ENCODE data around the gene MAN1B1. TPM values are rescaled to one million over a fixed set of nuclear protein-coding genes. Genes with fewer than 3 reads are reported as not detected.
A peak's percentile ranks its signal among the peaks of the same experiment; 100 is the strongest.

Gene MAN1B1
- polyA plus RNA-seq, 6 donors from 2014 or later = 19.6 to 30.4 (median 24.3) TPM

DNA sequence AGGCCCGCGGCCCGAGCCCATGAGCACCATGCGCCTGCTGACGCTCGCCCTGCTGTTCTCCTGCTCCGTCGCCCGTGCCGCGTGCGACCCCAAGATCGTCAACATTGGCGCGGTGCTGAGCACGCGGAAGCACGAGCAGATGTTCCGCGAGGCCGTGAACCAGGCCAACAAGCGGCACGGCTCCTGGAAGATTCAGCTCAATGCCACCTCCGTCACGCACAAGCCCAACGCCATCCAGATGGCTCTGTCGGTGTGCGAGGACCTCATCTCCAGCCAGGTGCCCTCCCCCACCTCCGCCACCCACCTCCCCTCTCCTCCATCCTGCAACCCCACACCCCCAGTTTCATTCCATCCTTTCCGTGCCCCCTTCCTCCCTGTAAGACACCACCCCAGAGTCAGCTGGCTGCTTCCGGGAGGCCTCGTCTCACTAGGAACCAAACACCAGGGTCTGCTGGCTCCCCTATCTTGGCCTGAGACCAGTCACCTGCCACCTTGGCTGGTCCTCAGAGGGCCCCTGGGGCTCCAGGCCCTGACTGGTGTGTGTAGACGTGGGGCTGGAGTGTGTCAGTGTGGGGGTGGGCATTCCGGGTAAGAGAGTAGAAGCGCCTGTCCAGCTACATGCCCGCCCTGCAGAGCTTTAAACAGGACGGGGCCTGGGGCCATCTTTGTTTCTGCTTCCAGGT lies 52.8 kb downstream of the MAN1B1 start:
- peaks cover 9 to 16% (median 11%) of the 10 kb centered on the region in 3 donors for H3K4me1 Mint-ChIP-seq
- H3K27me3 Mint-ChIP-seq = peaks cover 32 to 86% (median 70%) of the 10 kb centered on the region in 3 donors
- H3K36me3 Mint-ChIP-seq = peaks cover 0 to 8% of the 10 kb centered on the region in 2 donors
- peak; percentile 30 to 31 for ATAC-seq (ENCODE audit: low read depth in 2 of 2)
- DNase-seq = no peak
- peak overlapping the region in 2 of 8 donors; percentile 20 to 62 for H3K4me3 Mint-ChIP-seq
- H3K27ac Mint-ChIP-seq = peak overlapping the region in 1 of 6 donors; percentile 56
- H3K9me3 Mint-ChIP-seq = no peaks in the 10 kb centered on the region

DNA sequence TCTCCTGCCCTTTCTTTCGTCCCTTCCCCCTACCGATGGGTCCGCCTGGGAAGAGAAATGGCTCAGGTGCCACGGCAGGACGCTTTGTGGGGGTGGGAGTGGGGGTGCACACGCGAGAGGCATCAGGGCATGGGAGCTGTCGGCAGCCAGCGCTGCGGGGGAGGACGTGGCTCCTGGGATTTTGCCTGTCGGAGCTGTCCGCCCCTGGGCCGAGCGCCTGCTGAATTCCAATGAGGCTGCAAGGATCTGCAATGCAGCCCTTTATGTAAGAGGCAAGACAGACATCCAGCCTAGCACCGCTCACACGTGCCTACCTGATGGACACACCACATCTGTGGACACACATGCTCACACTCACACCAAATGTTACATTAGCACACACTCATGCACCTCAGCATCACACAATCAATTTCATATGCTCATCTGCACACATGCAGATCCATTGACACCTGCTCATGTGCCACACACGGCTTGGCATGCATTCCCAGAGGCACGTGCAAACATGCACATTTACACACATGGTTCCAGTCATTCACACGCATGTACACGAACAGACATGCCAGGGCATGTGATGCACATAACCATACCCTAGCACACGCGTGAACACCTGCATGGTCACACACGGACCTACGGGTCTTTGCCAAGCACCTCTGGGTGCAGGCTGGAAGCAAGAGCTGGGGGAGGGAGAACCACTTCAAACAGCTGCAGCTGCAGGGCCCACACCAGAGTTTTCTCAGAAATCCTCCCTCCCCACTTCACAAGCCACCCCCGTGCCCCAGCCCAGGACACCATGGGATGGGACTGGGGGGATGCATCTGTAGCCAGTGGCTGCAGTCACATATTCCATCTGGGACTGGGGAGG lies 53.6 kb downstream of the MAN1B1 start:
- no peak for DNase-seq
- Mint-ChIP-seq H3K9me3 (no peaks in the 10 kb centered on the region), H3K4me1 (peaks cover 9 to 16% (median 11%) of the 10 kb centered on the region in 3 donors), H3K27me3 (peaks cover 32 to 82% (median 70%) of the 10 kb centered on the region in 3 donors), H3K36me3 (peaks cover 0 to 8% of the 10 kb centered on the region in 2 donors), H3K27ac (no peak overlapping the region), H3K4me3 (peak overlapping the region in 3 of 8 donors; percentile 20 to 62 (median 30))
- ATAC-seq (ENCODE audit: low read depth in 2 of 2) = no peak

DNA sequence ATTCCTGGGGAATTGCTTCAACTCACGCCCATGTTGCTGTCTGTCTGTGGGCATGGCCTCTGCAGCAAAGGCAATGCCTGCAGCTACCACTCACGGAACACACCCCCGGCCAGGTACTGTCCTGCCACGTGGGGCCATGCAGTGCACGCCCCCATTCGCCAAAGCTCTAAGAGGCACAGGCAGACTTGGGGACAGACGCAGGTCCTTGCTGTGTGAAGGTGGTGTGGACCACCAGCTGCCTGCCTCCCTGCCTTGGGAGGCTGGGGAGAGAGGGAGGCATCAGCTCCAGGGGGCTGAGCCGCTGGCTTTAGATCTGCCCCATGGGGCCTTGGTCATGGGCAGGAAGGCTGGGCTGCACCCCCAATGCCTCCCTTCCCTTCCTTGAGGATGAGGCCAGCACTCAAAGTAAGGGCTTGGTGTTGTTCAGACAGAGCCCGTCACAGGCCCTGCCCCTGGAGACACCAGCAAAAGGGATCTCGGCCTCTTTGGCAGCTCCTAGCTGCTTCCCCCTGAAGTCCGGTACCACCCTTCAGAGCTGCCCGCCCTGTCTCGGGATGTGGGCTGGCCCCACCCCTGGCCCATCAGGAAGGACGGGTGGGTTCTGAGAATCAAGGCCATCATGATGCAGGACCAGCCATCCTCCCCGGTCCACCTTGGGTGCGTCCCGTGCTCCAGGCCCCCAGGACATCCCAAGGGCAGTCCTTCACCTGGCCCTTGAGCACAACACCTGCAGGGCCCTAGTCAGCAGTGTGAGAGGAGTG lies 54.4 kb downstream of the MAN1B1 start:
- H3K27ac Mint-ChIP-seq = no peak overlapping the region
- H3K9me3 Mint-ChIP-seq = no peaks in the 10 kb centered on the region
- H3K4me3 Mint-ChIP-seq = peak overlapping the region in 1 of 8 donors; percentile 30
- H3K4me1 Mint-ChIP-seq = peaks cover 9 to 12% (median 11%) of the 10 kb centered on the region in 3 donors
- DNase-seq (no peak), ATAC-seq (ENCODE audit: low read depth in 2 of 2) (no peak)
- peaks cover 25 to 75% (median 66%) of the 10 kb centered on the region in 3 donors for H3K27me3 Mint-ChIP-seq
- H3K36me3 Mint-ChIP-seq = peaks cover 0 to 8% of the 10 kb centered on the region in 2 donors

DNA sequence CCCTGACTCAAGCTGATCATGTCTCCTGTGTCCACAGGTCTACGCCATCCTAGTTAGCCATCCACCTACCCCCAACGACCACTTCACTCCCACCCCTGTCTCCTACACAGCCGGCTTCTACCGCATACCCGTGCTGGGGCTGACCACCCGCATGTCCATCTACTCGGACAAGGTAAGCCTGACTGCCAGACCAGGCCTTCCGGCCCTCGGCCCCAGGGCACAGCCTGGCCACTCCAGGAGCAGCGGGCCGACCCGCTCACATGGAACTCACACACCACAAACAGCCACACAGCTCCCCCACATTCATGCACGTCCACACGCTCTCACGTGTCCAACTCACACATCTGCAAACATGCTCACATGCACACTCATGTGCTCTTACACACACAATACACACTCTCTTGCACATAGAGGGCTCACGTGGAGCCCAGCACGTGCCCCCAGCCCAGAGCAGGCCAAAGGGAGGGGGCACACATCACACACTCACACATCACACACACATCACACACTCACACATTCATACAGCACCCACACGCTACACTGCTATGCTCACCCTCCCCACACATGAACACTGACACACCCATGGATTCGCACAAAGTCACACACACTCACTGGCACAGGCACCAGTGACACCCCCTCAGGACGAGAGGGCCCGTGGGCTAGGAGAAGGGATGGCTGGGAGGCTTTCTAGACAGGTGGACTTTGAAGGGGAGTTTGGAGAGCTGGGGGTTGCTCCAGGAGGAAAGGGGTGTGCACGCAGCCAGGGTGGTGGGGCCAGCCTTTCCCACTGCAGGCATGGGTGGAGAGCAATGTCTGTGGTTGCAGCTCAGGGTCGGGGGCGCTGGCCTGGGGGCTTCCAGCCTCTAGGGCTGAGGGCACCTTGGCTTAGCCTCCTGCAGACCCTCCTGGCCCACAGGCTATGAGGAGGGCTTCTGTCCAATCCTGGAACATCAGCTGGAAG lies 55.5 kb downstream of the MAN1B1 start:
- Mint-ChIP-seq H3K4me3 (no peak overlapping the region), H3K4me1 (peaks cover 11 to 13% (median 12%) of the 10 kb centered on the region in 3 donors), H3K27ac (peak overlapping the region in 2 of 6 donors; percentile 82 to 97)

DNA sequence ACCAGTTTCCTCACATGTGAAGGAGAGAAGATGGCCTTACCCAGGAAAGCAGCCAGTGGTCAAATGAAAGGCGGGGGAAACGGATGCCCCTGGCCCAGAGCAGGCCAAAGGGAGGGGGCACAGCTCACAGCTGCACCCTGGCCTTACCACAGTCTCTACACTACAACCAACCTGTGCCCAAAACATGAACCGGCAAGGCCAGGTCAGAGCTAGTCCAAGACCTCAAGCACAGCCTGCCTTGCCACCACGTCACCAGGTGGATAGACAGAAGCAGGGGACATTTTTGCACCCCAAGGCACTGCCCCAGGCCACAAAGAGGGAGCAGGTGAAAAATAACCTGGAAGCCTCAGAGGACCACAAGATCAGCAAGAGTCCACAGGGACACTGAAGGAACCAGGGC lies 56.7 kb downstream of the MAN1B1 start:
- DNase-seq (no peak), ATAC-seq (ENCODE audit: low read depth in 2 of 2) (no peak)
- H3K27ac Mint-ChIP-seq = no peak overlapping the region
- peaks cover 0 to 8% of the 10 kb centered on the region in 2 donors for H3K36me3 Mint-ChIP-seq
- peaks cover 0 to 2% (median 0%) of the 10 kb centered on the region in 7 donors for H3K9me3 Mint-ChIP-seq
- H3K4me1 Mint-ChIP-seq = peaks cover 5 to 8% (median 6%) of the 10 kb centered on the region in 3 donors
- peaks cover 21 to 73% (median 60%) of the 10 kb centered on the region in 3 donors for H3K27me3 Mint-ChIP-seq
- no peak overlapping the region for H3K4me3 Mint-ChIP-seq

More for the DNA sequence above, 55.5 kb downstream of the MAN1B1 start:
- Mint-ChIP-seq H3K9me3 (peaks cover 0 to 2% (median 0%) of the 10 kb centered on the region in 7 donors), H3K36me3 (peaks cover 0 to 8% of the 10 kb centered on the region in 2 donors), H3K27me3 (peaks cover 25 to 76% (median 69%) of the 10 kb centered on the region in 3 donors)
- DNase-seq (no peak), ATAC-seq (ENCODE audit: low read depth in 2 of 2) (no peak)

DNA sequence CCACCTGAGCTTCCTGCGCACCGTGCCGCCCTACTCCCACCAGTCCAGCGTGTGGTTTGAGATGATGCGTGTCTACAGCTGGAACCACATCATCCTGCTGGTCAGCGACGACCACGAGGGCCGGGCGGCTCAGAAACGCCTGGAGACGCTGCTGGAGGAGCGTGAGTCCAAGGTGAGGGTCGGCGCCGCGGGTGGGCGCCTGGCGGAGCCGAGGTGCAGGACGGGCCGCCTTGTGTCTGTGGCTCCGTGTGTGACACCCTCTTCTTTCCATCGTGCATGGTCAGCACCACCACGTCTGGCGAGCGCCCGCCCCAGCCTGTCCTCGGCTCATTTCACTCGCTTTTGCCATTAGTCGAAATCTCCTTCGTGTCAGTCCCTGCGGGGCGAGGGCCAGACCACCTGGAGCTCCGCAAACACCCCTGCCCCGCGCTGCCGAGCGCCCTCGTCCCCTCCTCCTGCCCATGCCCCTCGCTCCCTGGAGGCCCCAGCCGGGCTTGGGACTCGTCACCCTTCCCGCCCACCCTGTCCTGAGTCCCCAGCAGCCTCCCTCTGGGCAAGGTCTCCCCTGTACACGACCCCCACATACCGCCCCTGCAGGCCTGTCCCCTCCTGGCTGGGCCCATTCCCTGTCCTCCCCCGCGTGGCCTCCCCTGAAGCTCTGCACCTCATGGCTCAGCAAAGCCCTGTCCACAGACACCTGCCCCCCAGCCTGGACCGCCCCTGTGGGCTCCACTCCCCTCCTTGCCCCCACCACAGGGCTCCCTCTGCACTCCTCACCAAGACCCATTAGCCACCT lies 59.1 kb downstream of the MAN1B1 start:
- no peak for DNase-seq
- Mint-ChIP-seq H3K4me1 (peaks cover 5 to 9% (median 6%) of the 10 kb centered on the region in 3 donors), H3K27me3 (peaks cover 15 to 57% (median 43%) of the 10 kb centered on the region in 3 donors), H3K27ac (no peak overlapping the region), H3K9me3 (peaks cover 0 to 4% (median 0%) of the 10 kb centered on the region in 7 donors), H3K36me3 (peaks cover 0 to 8% of the 10 kb centered on the region in 2 donors), H3K4me3 (no peak overlapping the region)
- ATAC-seq (ENCODE audit: low read depth in 2 of 2) = no peak

DNA sequence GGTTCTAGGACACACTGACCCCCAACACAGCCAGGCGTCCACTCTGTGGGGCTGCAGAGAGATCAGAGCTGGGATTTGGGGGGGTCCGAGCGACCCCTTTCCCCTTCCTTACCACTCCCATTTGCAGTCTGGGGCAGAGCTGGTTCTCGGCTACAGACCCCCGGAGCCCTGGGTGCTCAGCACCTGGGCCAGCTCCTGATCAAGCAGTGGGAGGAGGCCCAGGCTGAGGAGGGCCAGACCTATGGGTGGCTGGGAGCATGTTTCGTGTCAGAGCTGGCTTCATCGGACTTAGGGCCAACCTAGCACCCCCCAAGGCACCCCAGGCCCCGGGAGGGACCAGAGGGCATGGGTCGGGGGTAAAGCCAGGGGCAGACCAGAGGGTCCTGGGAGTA lies 59.7 kb downstream of the MAN1B1 start:
- Mint-ChIP-seq H3K27me3 (peaks cover 15 to 51% (median 43%) of the 10 kb centered on the region in 3 donors), H3K36me3 (peaks cover 0 to 8% of the 10 kb centered on the region in 2 donors), H3K4me1 (peaks cover 9 to 12% (median 11%) of the 10 kb centered on the region in 3 donors), H3K27ac (no peak overlapping the region), H3K9me3 (peaks cover 0 to 7% (median 0%) of the 10 kb centered on the region in 7 donors), H3K4me3 (no peak overlapping the region)
- no peak for DNase-seq
- no peak for ATAC-seq (ENCODE audit: low read depth in 2 of 2)

DNA sequence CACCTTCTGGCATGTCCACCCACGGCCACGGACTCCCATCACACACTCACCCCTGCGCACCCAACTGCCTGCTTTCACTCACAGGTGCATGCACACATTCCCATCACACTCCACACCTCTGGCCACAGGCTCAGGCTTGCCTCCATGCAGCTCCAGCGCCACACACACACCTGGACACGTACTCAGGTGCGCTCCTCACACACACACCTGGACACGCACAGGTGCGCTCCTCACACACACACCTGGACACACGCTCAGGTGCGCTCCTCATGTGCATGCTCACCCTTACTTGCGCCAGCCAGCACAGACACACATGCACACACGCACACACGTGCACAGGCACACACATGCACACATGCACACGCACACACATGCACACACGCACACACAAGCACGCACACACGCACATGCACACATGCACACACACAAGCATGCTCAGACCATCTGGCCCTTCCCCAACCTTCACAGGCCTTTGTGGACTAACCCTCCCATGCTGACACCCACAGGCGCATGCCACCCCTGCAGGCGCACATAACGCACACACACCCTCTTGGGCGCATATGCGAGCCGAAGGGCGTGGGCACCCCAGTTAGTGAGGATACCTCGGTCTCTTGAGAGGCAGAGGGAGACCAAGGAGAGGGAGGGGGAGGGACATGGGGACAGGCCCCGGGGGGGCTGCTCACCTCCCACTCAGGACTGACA lies 60.5 kb downstream of the MAN1B1 start:
- H3K27me3 Mint-ChIP-seq = peaks cover 12 to 44% (median 36%) of the 10 kb centered on the region in 3 donors
- H3K27ac Mint-ChIP-seq = peak overlapping the region in 1 of 6 donors; percentile 78
- H3K9me3 Mint-ChIP-seq = peaks cover 0 to 8% (median 0%) of the 10 kb centered on the region in 7 donors
- ATAC-seq (ENCODE audit: low read depth in 2 of 2) = no peak
- H3K4me1 Mint-ChIP-seq = peaks cover 8 to 17% (median 12%) of the 10 kb centered on the region in 3 donors
- no peak for DNase-seq
- H3K36me3 Mint-ChIP-seq = peaks cover 0 to 4% of the 10 kb centered on the region in 2 donors
- no peak overlapping the region for H3K4me3 Mint-ChIP-seq

DNA sequence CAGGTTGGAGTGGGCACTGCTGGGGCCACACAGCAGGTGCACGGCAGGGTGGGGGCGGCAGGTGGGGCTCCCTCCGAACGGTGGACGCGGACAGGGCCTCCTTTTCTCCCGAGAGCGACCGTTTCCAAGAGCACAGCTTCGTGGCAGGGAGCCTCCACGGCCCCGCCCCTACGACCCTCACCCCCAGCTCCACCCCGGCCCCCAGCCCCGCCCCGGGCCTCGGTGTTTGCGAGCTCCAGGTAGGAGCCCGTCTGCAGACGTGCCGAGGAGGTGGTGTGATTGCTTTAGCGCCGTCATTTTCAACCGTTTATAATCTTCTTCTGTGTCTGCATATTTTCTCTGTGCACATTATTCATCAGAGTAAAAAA lies 61.0 kb downstream of the MAN1B1 start:
- H3K27ac Mint-ChIP-seq = no peak overlapping the region
- peaks cover 9 to 39% (median 31%) of the 10 kb centered on the region in 3 donors for H3K27me3 Mint-ChIP-seq
- ATAC-seq (ENCODE audit: low read depth in 2 of 2) (no peak), DNase-seq (no peak)
- peaks cover 5 to 17% (median 12%) of the 10 kb centered on the region in 3 donors for H3K4me1 Mint-ChIP-seq
- H3K4me3 Mint-ChIP-seq = no peak overlapping the region
- peaks cover 0 to 8% (median 0%) of the 10 kb centered on the region in 7 donors for H3K9me3 Mint-ChIP-seq
- H3K36me3 Mint-ChIP-seq = no peaks in the 10 kb centered on the region

DNA sequence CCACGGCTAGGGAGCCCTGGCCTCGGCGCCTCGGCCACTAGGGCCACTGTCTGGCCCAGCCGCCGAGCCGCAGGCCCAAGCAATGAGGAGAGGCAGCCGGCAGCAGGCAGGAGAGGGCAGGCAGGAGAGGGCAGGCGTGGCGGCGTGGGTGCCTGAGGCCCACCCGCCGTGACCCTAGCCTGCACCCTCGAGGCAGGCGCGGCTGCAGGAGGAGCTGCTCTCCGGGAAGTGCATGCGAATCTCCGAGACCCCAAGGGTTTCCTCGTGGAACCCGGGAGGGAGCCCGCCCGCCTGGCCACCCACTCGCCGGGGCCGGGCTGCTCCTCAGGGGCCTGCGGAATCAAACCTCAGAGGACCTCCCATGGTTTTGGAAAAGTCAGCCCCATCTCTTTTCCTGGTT lies 61.5 kb downstream of the MAN1B1 start:
- ATAC-seq (ENCODE audit: low read depth in 2 of 2) = no peak
- Mint-ChIP-seq H3K27ac (no peak overlapping the region), H3K4me1 (peaks cover 5 to 17% (median 12%) of the 10 kb centered on the region in 3 donors), H3K9me3 (peaks cover 0 to 8% (median 0%) of the 10 kb centered on the region in 7 donors), H3K36me3 (no peaks in the 10 kb centered on the region), H3K4me3 (peak overlapping the region in 1 of 8 donors; percentile 16), H3K27me3 (peaks cover 9 to 38% (median 27%) of the 10 kb centered on the region in 3 donors)
- DNase-seq = no peak

DNA sequence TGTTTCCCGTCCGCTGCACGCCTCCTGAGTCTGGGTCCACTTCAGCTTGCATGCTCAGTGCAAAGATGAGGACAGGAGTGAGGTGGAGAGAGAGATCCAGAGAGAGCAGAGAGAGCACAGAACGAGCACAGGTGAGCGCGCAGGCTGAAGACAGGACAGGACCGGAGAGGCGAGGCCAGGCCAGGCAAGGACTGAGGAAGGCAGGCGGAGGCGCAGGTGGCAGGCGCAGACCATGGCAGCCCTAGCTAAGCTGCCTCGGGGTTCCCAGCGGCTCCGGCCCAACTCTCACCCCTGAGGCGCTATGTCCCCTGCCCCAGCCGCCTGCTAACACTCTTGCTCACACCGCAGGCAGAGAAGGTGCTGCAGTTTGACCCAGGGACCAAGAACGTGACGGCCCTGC lies 61.9 kb downstream of the MAN1B1 start:
- H3K4me3 Mint-ChIP-seq = no peak overlapping the region
- peaks cover 0 to 8% (median 0%) of the 10 kb centered on the region in 7 donors for H3K9me3 Mint-ChIP-seq
- H3K4me1 Mint-ChIP-seq = peaks cover 5 to 17% (median 12%) of the 10 kb centered on the region in 3 donors
- DNase-seq (no peak), ATAC-seq (ENCODE audit: low read depth in 2 of 2) (no peak)
- peaks cover 5 to 34% (median 23%) of the 10 kb centered on the region in 3 donors for H3K27me3 Mint-ChIP-seq
- no peaks in the 10 kb centered on the region for H3K36me3 Mint-ChIP-seq
- peak overlapping the region in 1 of 6 donors; percentile 81 for H3K27ac Mint-ChIP-seq
